Measurements from ENCODE around the gene SLC5A5. TPM values are rescaled to one million over a fixed set of nuclear protein-coding genes. Genes with fewer than 3 reads are reported as not detected.

Gene SLC5A5
- total and polyA plus RNA-seq, 2 of the 4 experiments (the other 2 are of a cell fraction): not detected

GRCh38 chr19:17893766-17894165, 22.0 kb downstream of the SLC5A5 start:
- H3K9me1 ChIP-seq (ENCODE audit: insufficient read depth, low read length): no peaks in the 10 kb centered on the region
- H3K9me3 ChIP-seq (ENCODE audit: control insufficient read depth, insufficient read depth, low read length): no peaks in the 10 kb centered on the region
- no peaks in the 10 kb centered on the region for H3K79me1 ChIP-seq (ENCODE audit: low read depth in 1 of 2, low read length in 2 of 2)
- H3K14ac ChIP-seq (replicated peaks; ENCODE audit: low read depth, low read length): no peak overlapping the region
- H3K4me3 ChIP-seq (ENCODE audit: insufficient read depth, low read depth, low read length): no peak overlapping the region
- no peak overlapping the region for H2BK15ac ChIP-seq (ENCODE audit: low read depth, low read length)
- no peak overlapping the region for H4K5ac ChIP-seq (ENCODE audit: low read depth, low read length)
- no peaks in the 10 kb centered on the region for H3K4me1 ChIP-seq (ENCODE audit: control insufficient read depth, insufficient read depth, low read length)
- no peak overlapping the region for H2BK120ac ChIP-seq (ENCODE audit: low read depth, low read length)
- POLR2A ChIA-PET (ENCODE audit: unreplicated experiment): no interaction called here
- no peak overlapping the region for H2BK5ac ChIP-seq (ENCODE audit: low read depth, low read length, poor library complexity, severe bottlenecking)
- H2AK5ac ChIP-seq (ENCODE audit: low read depth, low read length): no peak overlapping the region
- TF ChIP-seq NFE2L2 (IDR thresholded peaks at IDR 0.05; ENCODE audit: low read depth, low read length) (no peak), FOS (IDR thresholded peaks at IDR 0.05; ENCODE audit: low read depth, low read length) (no peak), ELK1 (IDR thresholded peaks at IDR 0.05; ENCODE audit: borderline replicate concordance, low read depth, low read length) (no peak), MXI1 (IDR thresholded peaks at IDR 0.05; ENCODE audit: borderline replicate concordance, low read depth, low read length) (no peak), USF2 (IDR thresholded peaks at IDR 0.05; ENCODE audit: low read depth, low read length) (no peak), MAFK (IDR thresholded peaks at IDR 0.05; ENCODE audit: low read depth, low read length) (no peak), POLR2A (IDR thresholded peaks at IDR 0.05; ENCODE audit: low read depth, low read length) (no peak), CEBPB (IDR thresholded peaks at IDR 0.05; ENCODE audit: low read depth, low read length) (no peak), BHLHE40 (IDR thresholded peaks at IDR 0.05; ENCODE audit: low read depth, low read length) (no peak), RCOR1 (IDR thresholded peaks at IDR 0.05; ENCODE audit: insufficient replicate concordance, low read length) (no peak), RAD21 (IDR thresholded peaks at IDR 0.05; ENCODE audit: low read length) (no peak), MAZ (IDR thresholded peaks at IDR 0.05; ENCODE audit: borderline replicate concordance, low read depth, low read length) (no peak), RFX5 (IDR thresholded peaks at IDR 0.05; ENCODE audit: low read depth, low read length) (no peak), SMC3 (IDR thresholded peaks at IDR 0.05; ENCODE audit: low read depth, low read length) (no peak), CHD1 (IDR thresholded peaks at IDR 0.05; ENCODE audit: low read depth, low read length) (no peak)
- TF ChIP-seq, protein P1, sequence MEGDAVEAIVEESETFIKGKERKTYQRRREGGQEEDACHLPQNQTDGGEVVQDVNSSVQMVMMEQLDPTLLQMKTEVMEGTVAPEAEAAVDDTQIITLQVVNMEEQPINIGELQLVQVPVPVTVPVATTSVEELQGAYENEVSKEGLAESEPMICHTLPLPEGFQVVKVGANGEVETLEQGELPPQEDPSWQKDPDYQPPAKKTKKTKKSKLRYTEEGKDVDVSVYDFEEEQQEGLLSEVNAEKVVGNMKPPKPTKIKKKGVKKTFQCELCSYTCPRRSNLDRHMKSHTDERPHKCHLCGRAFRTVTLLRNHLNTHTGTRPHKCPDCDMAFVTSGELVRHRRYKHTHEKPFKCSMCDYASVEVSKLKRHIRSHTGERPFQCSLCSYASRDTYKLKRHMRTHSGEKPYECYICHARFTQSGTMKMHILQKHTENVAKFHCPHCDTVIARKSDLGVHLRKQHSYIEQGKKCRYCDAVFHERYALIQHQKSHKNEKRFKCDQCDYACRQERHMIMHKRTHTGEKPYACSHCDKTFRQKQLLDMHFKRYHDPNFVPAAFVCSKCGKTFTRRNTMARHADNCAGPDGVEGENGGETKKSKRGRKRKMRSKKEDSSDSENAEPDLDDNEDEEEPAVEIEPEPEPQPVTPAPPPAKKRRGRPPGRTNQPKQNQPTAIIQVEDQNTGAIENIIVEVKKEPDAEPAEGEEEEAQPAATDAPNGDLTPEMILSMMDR (conservative IDR thresholded peaks at IDR 0.05; ENCODE audit: low read depth, low read length): no peak
- in situ Hi-C loops (cut with MboI; ENCODE audit: low sequenced_read_pairs) (no loop called here), dilution Hi-C loops (cut with HindIII; ENCODE audit: low sequenced_read_pairs, unreplicated experiment) (no loop called here), intact Hi-C loops (cut with micrococcal nuclease) (no loop called here)
- H2AFZ ChIP-seq (replicated peaks; ENCODE audit: low read length, poor library complexity): no peak overlapping the region
- BruUV-seq (replicated peaks): no TSS peak
- DNase-seq (no peak), ATAC-seq (ENCODE audit: low read depth) (no peak)
- peaks cover 9% of the 10 kb centered on the region for H3K27me3 ChIP-seq (ENCODE audit: control insufficient read depth, insufficient read depth, low read length)
- no peak overlapping the region for H4K8ac ChIP-seq (ENCODE audit: low read depth in 2 of 2, low read length in 2 of 2)
- no peak overlapping the region for H3K56ac ChIP-seq (ENCODE audit: extremely low read depth, insufficient read depth, low read length)
- H3K4me2 ChIP-seq (ENCODE audit: low read depth, low read length): no peak overlapping the region
- no peak overlapping the region for H3K27ac ChIP-seq (ENCODE audit: insufficient read depth, low read length)
- no peak overlapping the region for H3K4ac ChIP-seq (ENCODE audit: low read depth, low read length)
- H2BK20ac ChIP-seq (ENCODE audit: low read depth, low read length): no peak overlapping the region
- H3K9ac ChIP-seq (ENCODE audit: low read depth, low read length): no peak overlapping the region
- H3K36me3 ChIP-seq (ENCODE audit: control insufficient read depth, insufficient read depth, low read length): no peaks in the 10 kb centered on the region
- 30% methylated on average over 2 of the region's 9 CpGs; no CpG with 5 or more reads in 1 of the 2 experiments for WGBS, 2 experiments (ENCODE audit: extremely low coverage in 2 of 2, insufficient read length in 1 of 2)
- H3K18ac ChIP-seq (ENCODE audit: low read depth, low read length): no peak overlapping the region
- H4K91ac ChIP-seq (ENCODE audit: insufficient read depth, low read depth, low read length): no peak overlapping the region
- CTCF ChIA-PET: no interaction called here
- no peak overlapping the region for H3K23ac ChIP-seq (ENCODE audit: low read depth, low read length)
- H2AK9ac ChIP-seq (replicated peaks; ENCODE audit: low read depth, low read length, poor library complexity): no peak overlapping the region
- no peaks in the 10 kb centered on the region for H4K20me1 ChIP-seq (ENCODE audit: insufficient read depth, low read length)
